Embryonic facial prominence (tissue), 1 donor: ENCODE data around the gene PCDHGC4.

Experiments
- DNase-seq: peaks from one replicate; pipeline ENCODE4 v3.0.0-alpha.2; 2016; ENCODE audit errors: extremely low spot score

Gene PCDHGC4

DNA sequence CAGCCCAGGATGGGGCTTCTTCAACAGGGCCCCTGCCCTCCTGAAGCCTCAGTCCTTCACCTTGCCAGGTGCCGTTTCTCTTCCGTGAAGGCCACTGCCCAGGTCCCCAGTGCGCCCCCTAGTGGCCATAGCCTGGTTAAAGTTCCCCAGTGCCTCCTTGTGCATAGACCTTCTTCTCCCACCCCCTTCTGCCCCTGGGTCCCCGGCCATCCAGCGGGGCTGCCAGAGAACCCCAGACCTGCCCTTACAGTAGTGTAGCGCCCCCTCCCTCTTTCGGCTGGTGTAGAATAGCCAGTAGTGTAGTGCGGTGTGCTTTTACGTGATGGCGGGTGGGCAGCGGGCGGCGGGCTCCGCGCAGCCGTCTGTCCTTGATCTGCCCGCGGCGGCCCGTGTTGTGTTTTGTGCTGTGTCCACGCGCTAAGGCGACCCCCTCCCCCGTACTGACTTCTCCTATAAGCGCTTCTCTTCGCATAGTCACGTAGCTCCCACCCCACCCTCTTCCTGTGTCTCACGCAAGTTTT is 27.6 kb downstream of the PCDHGC4 start:
- DNase-seq: no peak

DNA sequence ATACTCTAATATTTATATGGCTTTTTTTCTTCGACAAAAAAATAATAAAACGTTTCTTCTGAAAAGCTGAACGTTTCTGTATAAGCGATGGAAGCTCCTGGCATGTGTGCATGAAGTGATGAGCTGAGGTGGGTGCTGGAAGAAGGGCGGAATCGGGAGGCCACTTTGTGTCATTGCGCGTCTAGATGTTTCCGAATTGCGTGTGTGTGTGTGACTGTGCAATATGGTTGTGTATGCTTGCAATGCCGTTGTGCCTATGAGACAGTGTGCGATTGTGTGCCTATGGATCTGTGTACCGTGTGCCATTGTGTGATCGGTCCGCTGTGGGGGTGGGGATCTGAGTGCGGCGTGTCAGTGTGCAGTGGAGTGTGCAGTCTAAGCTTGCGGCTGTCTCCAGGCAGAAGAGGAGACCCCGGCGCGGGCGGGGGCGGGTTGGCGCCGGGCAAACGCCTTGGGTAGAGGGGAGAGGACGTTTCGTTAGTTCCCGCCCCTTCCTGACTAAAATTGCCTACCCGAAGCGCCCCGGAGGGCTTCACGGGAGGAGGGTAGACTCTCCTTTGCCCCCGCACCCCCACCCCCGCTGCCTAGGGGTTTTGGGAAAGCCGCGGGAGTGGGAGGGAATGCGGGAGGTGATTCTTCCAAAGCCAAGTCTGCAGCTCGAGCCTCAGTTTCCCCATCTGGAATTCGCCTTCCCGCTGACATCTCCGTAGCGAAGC is 28.2 kb downstream of the PCDHGC4 start:
- no peak for DNase-seq

DNA sequence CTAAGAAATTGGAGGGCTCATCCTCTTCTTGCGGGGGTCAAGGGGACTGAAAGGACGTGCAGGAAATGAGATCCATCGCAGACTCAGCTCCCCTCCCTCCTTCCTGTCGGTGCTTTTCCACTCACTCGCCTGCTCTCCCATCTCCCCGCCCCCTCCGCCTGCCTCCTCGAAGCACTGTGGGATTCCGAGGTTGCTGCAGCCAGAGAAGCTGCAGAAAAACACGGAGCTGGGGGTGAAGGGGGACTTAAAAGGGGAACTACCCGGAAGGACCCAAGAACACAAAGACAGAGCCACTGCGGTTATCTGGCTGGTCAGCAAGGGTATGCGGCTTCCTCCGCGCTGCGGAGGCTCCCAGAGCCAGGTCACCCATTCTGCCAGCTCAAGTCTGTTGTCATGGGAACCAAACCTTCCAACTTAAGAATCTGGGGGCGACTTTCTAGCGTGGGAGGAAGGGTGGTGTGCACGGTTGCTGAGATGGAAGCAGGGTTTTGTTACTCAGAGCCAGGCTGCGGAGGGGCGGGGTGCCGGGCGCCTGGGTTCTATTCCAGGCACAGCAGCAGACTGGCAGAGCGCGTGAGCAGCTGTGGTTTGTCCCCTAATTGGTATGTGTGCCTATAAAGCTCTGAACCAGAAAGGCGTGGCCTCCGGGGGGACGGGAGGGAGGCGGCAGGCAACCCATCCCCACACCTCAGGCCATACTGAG is 28.9 kb downstream of the PCDHGC4 start:
- peak; percentile 69 for DNase-seq

DNA sequence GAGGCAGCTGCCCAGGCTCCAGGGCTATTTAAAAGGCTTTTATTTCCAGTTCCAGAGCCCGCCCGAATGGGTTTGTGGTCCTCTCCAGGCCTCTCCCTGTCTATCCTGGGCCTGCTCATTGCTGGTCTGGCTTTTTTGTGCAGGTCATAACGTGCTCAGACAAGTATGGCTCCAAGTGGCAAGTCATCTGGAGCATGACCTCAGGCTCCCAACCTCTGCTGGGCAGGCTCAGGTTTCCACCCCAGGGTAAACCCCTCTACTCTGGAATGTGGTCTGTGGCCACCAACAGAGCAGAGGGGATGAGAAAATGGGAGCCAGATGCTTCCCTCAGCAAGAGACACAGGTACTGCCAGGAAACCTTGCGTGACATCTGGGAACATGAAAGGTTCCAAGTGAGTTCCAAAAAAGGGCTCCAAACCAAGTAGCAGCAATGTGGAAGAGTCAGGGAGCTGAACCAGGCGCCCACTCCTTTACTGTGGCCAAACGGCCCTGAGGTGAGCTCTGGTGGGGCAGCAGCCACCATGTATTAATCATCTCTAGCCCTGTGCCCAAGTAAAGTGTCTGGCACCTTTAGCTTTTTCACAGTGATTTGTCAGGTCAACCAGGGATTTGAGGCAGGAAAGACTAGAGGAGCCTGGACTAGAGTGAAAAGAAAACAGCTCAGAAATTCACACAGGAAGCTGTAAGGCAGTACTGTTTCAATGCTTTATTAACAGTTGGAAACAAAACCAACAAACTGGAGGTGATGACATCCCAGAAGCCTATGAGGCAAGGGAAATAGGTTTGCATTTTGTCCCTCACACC is 29.7 kb downstream of the PCDHGC4 start:
- DNase-seq: no peak

DNA sequence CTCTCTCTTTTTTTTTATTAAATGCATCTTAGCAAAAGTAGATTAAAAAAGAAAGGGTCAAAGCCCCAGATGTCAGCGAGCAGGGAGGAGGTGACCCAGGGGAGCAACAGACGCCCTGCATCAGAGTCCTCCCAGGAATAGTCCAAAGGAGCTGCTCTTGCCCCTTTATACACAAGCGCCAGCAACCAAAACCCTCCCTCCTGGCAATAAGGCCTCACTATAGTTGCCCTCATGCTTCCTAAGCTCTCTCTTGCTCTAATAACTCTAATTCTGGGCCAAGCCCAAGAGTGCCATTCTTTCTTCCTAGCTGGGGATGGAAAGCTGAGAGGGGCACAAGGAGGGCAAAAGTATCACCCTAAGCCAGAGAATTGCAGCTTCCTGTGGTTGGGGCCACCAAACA is 30.3 kb downstream of the PCDHGC4 start:
- no peak for DNase-seq

DNA sequence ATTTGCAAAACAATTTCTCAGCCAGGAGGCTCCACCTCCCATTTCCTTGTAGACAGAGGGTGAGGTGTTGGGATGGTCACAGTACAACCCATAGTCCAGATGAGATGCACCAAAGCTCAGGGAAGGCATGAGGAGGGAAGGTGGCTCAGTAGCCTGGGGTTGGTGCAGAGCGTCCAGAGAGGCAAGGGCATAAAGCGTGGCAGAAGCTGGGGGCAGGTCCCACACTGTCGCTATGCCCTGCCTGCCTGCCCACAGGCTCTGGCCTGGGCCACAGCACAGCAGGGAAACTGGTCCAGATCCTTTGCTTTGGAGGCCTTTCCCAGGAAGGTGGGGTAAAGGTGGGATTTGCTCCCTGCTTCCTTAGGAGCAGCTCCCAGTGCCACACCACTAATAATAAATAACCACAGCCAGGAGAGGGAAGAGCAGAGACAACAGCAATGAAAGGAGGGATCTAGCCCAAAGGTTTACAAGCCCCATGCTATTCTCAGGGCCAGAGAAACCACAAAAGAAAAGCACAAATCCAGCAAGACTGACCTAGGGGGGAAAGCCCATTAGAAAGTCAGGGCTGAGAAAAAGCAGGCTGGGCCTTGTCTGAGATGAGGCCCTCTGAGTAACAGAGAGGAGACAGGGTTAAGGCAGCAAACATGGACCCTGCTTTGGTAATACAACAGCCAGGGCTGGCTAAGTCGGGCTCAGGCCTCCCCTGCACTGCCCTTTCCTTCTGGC is 31.3 kb downstream of the PCDHGC4 start:
- no peak for DNase-seq

DNA sequence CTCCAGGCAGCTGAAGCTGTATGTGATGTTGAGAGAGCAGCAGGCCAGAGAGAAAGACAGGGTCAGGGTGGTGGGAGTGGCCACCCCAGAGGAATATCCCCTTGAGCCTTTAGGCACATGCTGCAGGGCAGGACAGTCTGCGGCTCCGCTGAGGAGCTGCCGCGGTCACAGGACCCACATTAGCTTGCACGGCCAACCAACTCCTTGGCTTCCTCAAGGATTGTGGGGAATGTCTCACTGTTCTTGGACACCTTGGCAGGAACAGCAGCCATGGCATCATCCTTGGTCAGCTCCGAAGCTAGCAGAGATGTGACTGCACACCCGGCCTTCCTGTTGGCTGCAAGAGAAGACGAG is 31.8 kb downstream of the PCDHGC4 start:
- no peak for DNase-seq

DNA sequence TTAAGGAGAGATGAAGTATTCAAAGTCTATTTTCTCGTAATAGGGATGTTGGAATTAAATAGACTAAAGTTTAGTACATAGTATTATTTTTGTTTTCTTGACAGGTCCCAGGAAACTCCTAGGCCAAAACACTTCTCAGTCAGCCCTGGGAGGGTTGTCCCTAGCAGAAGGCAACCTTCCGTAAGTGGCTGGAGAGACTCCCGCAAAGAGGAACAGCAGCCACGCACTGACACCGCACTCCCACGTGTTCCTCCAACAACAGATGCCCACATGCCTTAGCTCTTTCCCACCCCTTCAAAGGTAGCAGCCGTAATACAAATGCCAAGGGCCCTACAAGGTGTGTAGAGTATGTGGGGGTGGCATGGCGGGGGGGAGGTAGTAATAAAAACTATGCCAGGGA is 32.5 kb downstream of the PCDHGC4 start:
- no peak for DNase-seq

DNA sequence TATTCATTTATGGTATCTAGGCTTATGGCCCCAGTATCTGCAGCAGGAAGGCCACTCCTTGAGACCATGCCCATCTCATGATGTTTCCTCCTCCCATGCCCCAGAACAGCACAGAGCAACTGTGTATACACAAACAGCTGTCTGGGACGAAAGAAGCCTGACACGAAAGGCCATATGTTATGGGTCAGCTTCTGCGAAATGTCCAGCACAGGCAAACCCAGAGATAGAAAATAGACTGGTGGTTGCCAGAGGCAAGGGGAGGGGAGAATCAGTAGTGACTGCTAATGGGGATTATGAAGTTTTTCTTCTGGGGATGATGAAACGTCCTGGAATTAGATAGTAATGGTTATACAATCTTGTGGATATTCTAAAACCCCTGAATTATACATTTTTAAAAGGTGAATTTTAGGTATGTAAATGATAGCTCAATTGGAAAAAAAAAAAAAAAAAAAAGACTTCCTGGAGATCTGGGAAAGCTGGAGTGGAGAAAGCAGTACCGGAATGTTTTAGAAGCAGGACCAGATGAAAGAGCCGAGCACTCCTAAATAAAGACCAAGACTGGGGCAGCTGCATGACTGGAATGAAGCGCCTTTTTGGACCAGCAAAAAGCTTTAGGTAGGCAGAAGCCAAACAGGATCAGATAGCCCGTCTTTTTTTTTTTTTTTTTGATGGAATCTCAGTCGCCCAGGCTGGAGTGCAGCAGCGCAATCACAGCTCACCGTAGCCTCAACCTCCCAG is 33.2 kb downstream of the PCDHGC4 start:
- DNase-seq: no peak

DNA sequence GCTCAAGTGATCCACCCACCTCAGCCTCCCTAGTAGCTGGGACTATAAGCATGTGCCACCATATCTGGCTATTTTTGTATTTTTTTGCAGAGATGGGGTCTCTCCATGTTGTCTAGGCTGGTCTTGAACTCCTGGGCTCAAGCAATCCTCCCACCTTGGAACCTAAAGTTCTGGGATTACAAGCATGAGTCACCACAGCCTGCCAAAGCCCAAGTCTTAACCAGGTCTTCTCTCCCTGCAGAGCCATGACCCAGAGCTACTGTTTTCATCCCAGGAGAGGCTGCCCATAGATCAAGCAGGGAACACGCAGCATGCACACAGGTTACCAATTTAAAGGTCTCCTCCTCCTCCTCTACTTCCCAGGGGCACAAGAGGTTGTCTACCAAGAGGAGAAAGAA is 33.8 kb downstream of the PCDHGC4 start:
- DNase-seq: no peak

DNA sequence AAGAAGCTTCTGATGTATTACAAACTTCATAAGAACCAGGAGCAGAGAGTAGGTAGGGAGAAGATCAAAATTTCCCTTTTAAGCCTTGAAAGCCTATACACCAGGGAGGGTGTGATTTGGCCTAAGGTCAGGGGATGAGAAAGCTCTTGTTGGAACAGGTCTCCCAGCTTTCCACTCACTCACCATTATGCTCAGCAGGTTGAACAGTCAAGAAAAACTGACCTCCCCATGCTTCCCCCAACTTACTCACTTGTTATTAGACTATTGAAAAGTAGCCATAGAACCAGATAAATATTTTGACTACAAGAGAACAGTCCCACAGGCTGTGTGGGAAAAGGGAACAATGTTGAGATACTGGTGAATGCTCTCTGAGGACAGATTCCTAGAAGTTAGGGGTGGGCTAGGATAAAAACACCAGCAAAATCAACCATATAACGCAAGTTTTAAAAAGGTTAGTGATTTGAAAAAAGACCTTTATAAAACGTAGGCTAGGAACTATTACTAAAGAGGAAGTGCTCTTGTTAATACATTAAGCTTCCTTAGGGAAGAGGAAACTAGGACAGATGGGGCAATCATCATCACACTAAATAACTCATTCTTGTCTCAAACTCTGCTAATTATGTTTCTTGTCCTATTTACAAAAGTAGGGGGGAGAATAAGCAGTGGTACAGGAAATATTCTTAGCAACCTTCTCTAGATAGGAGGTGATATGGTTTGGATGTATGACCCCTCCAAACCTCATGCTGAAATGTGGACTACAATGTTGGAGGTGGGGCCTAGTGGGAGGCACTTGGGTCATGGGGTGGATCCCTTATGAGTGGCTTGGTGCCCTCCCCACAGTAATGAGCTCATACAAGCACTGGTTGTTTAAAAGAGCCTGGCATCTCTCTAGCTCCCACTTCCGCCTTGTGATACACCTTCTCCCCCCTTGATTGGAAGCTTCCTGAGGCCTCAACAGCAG is 35.1 kb downstream of the PCDHGC4 start:
- DNase-seq: no peak

DNA sequence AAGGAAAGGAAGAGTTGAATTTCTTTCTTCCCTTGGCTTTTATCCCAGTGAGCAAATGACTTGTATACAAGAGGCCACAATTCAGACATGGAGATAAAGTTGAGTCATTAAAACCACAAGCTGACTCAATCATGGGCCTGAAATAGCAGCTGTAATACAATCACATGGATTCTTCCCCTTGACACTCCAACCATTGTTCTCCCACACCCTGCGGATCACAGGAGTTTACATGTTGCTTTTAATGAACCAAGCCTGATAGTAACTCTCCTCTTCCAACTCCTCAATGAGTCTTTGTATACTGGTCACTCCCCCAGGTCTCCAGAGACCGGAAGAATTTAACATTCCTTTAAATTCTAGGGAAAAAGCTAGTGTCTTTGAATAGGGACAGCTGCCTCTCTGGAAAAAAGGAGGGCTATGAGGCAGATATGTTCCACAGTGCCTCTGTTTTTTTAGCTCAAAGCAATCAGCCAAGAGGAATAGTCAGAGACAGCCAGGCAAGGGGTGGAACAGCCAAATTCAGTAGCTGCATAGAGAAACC is 36.5 kb downstream of the PCDHGC4 start:
- DNase-seq: peak; percentile 45

DNA sequence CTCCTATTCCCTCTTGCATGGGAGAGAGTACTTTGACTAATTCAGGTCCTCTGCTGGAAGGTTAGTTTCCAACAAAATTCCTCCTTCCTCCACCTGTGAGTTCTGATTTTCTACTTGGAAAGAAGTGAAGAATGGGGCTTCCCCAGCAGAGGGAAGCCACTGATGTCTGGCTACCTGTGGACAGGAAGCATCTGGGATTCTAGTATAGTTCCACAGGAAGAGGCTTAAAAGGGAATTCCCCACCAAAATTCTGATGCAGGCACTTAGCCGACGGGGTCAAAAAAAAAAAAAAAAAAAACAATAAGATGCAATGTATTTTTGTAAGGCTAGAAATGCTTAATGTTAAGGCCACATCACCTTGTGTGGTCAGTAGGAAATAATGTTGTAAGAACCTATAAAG is 37.5 kb downstream of the PCDHGC4 start:
- DNase-seq: no peak

DNA sequence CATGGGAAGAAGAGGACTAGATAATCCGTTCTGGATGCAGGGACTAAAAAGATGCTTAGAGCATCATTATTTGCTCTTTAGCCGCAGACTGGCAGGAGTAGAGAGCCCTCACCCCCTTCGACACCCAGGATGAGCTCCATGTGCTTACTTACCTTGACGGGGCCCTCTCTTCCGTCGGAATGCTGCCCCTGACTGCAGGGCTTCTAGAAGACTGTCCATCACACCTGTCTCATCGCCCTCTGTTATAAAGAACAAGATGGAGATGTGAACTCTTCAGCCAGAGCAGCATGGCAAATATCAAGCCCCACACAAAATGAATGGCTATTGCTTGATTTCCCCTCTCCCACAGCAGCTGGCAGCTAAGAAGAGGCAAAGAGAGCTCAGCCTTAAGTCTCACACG is 39.2 kb downstream of the PCDHGC4 start:
- DNase-seq: no peak

DNA sequence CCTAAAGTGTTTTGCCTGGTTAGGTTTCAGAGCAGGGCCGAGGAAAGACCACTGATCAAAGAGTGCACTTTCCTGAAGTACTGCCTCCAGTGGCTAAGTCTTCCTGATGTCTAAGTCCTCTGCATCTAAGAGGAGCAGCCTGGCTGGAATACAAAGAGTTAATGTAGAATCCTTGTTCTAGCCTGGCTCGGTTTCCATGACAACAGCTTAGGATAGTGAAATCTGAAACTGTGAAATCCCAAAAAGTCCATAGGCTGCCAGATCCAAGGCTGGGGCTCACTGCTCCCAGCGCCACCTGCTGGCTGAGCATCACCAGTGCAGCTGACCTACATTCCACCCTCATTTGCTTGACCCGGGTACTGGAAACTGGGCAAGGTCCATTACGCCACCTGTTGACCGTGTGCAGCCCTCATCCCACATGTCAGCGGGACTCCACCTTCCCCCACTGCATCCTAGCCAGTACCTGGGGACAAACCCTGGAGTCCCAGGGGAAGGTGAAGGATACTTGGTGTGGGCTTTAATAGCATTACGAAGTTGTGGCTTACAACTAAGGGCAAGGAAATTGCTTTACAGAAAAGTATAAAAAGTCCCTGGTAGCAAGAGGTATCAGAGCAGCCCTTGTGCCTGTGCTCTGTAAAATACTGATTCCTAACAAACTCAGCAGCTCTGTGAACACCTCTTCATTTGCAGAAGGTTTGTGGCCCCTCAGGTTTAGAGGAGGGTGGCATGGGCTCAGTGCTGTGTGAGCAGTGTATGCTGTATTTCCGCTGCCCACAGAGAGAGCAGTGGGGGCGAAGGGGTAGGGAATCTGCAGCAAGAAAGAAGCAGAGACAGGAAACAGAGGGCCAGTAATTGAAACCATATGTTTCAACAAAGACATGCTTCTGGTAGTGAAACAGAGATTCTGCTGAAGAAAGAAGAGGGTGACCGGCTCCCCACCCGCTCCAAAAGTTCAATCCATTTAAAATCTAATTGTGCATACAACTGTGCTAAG is 40.1 kb downstream of the PCDHGC4 start:
- DNase-seq: peak; percentile 98

DNA sequence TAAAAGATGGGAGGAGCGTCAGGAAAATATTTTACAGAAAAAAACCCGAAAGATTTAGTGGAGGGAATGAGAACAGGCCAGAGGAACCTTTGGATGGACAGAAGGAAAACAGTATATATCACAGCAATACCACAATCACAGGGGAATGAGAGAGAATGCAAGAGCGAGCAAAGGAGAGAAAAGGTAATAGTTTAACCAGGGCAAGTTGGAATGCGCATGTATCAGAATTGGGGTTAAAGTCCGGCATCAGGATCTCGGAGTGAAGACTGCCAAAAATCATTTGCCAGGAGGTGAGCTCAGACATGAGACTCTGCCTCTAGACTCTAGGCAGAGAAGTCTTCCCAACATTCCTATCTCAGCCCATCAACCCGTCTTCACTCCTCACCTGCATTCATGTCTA is 40.8 kb downstream of the PCDHGC4 start:
- no peak for DNase-seq

DNA sequence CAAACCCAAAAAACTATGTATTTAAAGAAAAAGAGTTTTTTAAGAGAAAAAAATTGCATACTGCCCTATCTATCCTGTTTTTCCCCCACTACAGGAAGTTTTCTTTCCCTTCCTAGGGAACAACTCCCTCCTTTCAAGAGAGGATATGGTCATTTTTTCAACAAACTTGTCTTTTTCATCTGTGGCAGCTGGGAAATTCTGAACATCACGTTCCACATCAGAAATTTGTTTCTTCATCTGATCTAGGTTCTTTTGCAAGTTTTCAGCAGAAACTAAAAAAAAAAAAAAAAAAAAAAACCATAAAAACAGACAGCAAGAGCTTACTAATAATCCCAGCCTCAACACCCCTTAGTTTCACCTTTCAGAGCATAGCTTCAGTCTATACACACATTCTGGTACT is 42.6 kb downstream of the PCDHGC4 start:
- no peak for DNase-seq

DNA sequence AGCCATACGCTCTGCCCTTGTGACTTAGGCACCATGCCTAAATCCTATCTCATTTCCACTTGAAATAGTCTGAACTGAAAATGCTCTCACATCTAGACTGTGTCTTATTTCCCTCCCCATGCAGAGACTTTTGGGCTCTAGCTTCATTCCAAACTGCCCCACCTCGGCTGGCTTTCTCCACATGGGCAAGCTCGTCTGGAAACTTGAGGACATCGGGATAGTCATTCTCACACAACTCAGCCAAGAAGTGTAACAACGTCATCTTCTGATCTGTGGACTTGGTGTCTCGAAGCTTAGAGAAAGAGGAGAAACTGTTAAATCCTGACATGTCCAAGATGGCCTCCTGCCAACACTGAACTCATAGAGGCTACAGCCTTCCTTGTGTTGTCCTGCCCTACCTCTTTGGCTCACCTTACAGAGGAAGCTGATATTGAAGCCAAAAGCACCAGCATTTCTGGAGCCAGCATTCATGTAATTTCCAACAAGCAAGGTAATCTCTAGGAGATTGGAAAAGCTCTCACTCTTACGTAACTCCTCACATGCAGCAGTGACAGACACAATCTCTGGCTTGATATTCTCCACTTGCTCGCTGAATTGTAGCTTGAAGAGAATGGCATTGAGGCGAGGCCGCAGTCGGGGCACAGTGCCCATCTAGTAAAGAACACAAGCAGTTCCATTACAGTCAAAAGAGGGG is 43.6 kb downstream of the PCDHGC4 start:
- no peak for DNase-seq
